Measurements from ENCODE around the gene MVB12B. TPM values are rescaled to one million over a fixed set of nuclear protein-coding genes. Genes with fewer than 3 reads are reported as not detected.
"Not testable (repeated sequence)": the region's sequence is repeated elsewhere in the genome, so short reads cannot be mapped to it uniquely, and the experiment has no call there.

Gene MVB12B
- total RNA-seq (4.4 TPM), polyA plus RNA-seq (11.5 TPM)
- long read RNA-seq, donor 1: 0 reads
- long read RNA-seq, donor 2: 0 reads
- long read RNA-seq, donor 3, full-length matches to known transcripts: 2 of 2 reads
- long read RNA-seq, donor 3, partial matches to known transcripts: 0 of 2 reads
- long read RNA-seq, donor 3, other reads (novel, unspliced or antisense): 0 of 2 reads
- long read RNA-seq, donor 4, full-length matches to known transcripts: 1 of 1 reads
- long read RNA-seq, donor 4, partial matches to known transcripts: 0 of 1 reads
- long read RNA-seq, donor 4, other reads (novel, unspliced or antisense): 0 of 1 reads
- long read RNA-seq, donor 5, full-length matches to known transcripts: 8 of 8 reads
- long read RNA-seq, donor 5, partial matches to known transcripts: 0 of 8 reads
- long read RNA-seq, donor 5, other reads (novel, unspliced or antisense): 0 of 8 reads
- long read RNA-seq, donor 6: 0 reads
- long read RNA-seq, donor 7, full-length matches to known transcripts: 4 of 4 reads
- long read RNA-seq, donor 7, partial matches to known transcripts: 0 of 4 reads
- long read RNA-seq, donor 7, other reads (novel, unspliced or antisense): 0 of 4 reads
- long read RNA-seq, donor 8, full-length matches to known transcripts: 2 of 2 reads
- long read RNA-seq, donor 8, partial matches to known transcripts: 0 of 2 reads
- long read RNA-seq, donor 8, other reads (novel, unspliced or antisense): 0 of 2 reads
- long read RNA-seq, donor 9, partial matches to known transcripts: 0 of 1 reads
- long read RNA-seq, donor 9, other reads (novel, unspliced or antisense): 0 of 1 reads
- long read RNA-seq, donor 10, full-length matches to known transcripts: 3 of 3 reads
- long read RNA-seq, donor 10, partial matches to known transcripts: 0 of 3 reads
- long read RNA-seq, donor 10, other reads (novel, unspliced or antisense): 0 of 3 reads

GRCh38 chr9:126326228-126327005, at the start of gene MVB12B:
TSS of gene MVB12B (plus strand) at chr9:126326829. CDS start at chr9:126326930, 101 bp downstream.
- H3K9me3 ChIP-seq (ENCODE audit: control insufficient read depth in 2 of 2, insufficient read depth in 1 of 2, low read length in 1 of 2): no peaks in the 10 kb centered on the region
- H3K4me3 ChIP-seq (ENCODE audit: low read length in 2 of 2): peak within 1 kb of the TSS; percentile 35 to 94
- peak in 2 of 9 donors; percentile 30 to 60 for DNase-seq (ENCODE audit: low read depth in 6 of 9, low spot score in 9 of 9)
- 6% methylated on average over 94 of the region's 94 CpGs for WGBS
- peaks cover 20 to 22% of the 10 kb centered on the region in 2 donors for H3K4me1 ChIP-seq (ENCODE audit: control insufficient read depth in 2 of 2, insufficient read depth in 2 of 2, low read length in 2 of 2)
- peak within 1 kb of the TSS; percentile 6 to 87 for H3K27ac ChIP-seq (ENCODE audit: low read depth in 1 of 2, low read length in 1 of 2)
- H3K27me3 ChIP-seq (ENCODE audit: control insufficient read depth in 2 of 2, insufficient read depth in 1 of 2, low read length in 1 of 2): peaks cover 0 to 11% of the 10 kb centered on the region in 2 donors
- no peaks in the 10 kb centered on the region for H3K36me3 ChIP-seq (ENCODE audit: control insufficient read depth in 2 of 2, insufficient read depth in 2 of 2, low read length in 1 of 2)

- no peaks in the 10 kb centered on the region for H3K4me1 ChIP-seq (ENCODE audit: control insufficient read depth in 2 of 2, insufficient read depth in 2 of 2, low read length in 2 of 2)
- no peaks in the 10 kb centered on the region for H3K27me3 ChIP-seq (ENCODE audit: control insufficient read depth in 2 of 2, insufficient read depth in 1 of 2, low read length in 1 of 2)
- H3K4me3 ChIP-seq (ENCODE audit: low read length in 2 of 2): no peak overlapping the region
- H3K9me3 ChIP-seq (ENCODE audit: control insufficient read depth in 2 of 2, insufficient read depth in 1 of 2, low read length in 1 of 2): no peaks in the 10 kb centered on the region
- no peak for DNase-seq (ENCODE audit: low read depth in 6 of 9, low spot score in 9 of 9)
- H3K27ac ChIP-seq (ENCODE audit: low read depth in 1 of 2, low read length in 1 of 2): no peak overlapping the region
- 98% methylated on average over 9 of the region's 9 CpGs for WGBS
- no peaks in the 10 kb centered on the region for H3K36me3 ChIP-seq (ENCODE audit: control insufficient read depth in 2 of 2, insufficient read depth in 2 of 2, low read length in 1 of 2)
These were observed 42.7 kb upstream of the MVB12B start for GRCh38 chr9:126283799-126284465.

GRCh38 chr9:126285652-126286051, 41.0 kb upstream of the MVB12B start:
- not testable (repeated sequence) for H3K4me1 ChIP-seq (ENCODE audit: control insufficient read depth in 2 of 2, insufficient read depth in 2 of 2, low read length in 2 of 2); DNase-seq (ENCODE audit: low read depth in 6 of 9, low spot score in 9 of 9); H3K4me3 ChIP-seq (ENCODE audit: low read length in 2 of 2); H3K27me3 ChIP-seq (ENCODE audit: control insufficient read depth in 2 of 2, insufficient read depth in 1 of 2, low read length in 1 of 2); H3K27ac ChIP-seq (ENCODE audit: low read depth in 1 of 2, low read length in 1 of 2); H3K9me3 ChIP-seq (ENCODE audit: control insufficient read depth in 2 of 2, insufficient read depth in 1 of 2, low read length in 1 of 2); H3K36me3 ChIP-seq (ENCODE audit: control insufficient read depth in 2 of 2, insufficient read depth in 2 of 2, low read length in 1 of 2)
- 91% methylated on average over 2 of the region's 2 CpGs for WGBS

- peaks cover 0 to 2% of the 10 kb centered on the region in 2 donors for H3K9me3 ChIP-seq (ENCODE audit: control insufficient read depth in 2 of 2, insufficient read depth in 1 of 2, low read length in 1 of 2)
- no peaks in the 10 kb centered on the region for H3K4me1 ChIP-seq (ENCODE audit: control insufficient read depth in 2 of 2, insufficient read depth in 2 of 2, low read length in 2 of 2)
- no peaks in the 10 kb centered on the region for H3K36me3 ChIP-seq (ENCODE audit: control insufficient read depth in 2 of 2, insufficient read depth in 2 of 2, low read length in 1 of 2)
- peaks cover 0 to 6% of the 10 kb centered on the region in 2 donors for H3K27me3 ChIP-seq (ENCODE audit: control insufficient read depth in 2 of 2, insufficient read depth in 1 of 2, low read length in 1 of 2)
- no peak overlapping the region for H3K27ac ChIP-seq (ENCODE audit: low read depth in 1 of 2, low read length in 1 of 2)
- WGBS: 98% methylated on average over 6 of the region's 6 CpGs
- H3K4me3 ChIP-seq (ENCODE audit: low read length in 2 of 2): no peak overlapping the region
- DNase-seq (ENCODE audit: low read depth in 6 of 9, low spot score in 9 of 9): no peak
These were observed 39.3 kb upstream of the MVB12B start for GRCh38 chr9:126287166-126287866.

GRCh38 chr9:126290871-126291270, 35.8 kb upstream of the MVB12B start:
- H3K4me3 ChIP-seq (ENCODE audit: low read length in 2 of 2): no peak overlapping the region
- H3K27ac ChIP-seq (ENCODE audit: low read depth in 1 of 2, low read length in 1 of 2): no peak overlapping the region
- 89% methylated on average over 9 of the region's 9 CpGs for WGBS
- H3K4me1 ChIP-seq (ENCODE audit: control insufficient read depth in 2 of 2, insufficient read depth in 2 of 2, low read length in 2 of 2): no peaks in the 10 kb centered on the region
- no peaks in the 10 kb centered on the region for H3K36me3 ChIP-seq (ENCODE audit: control insufficient read depth in 2 of 2, insufficient read depth in 2 of 2, low read length in 1 of 2)
- H3K27me3 ChIP-seq (ENCODE audit: control insufficient read depth in 2 of 2, insufficient read depth in 1 of 2, low read length in 1 of 2): peaks cover 0 to 19% of the 10 kb centered on the region in 2 donors
- H3K9me3 ChIP-seq (ENCODE audit: control insufficient read depth in 2 of 2, insufficient read depth in 1 of 2, low read length in 1 of 2): peaks cover 0 to 2% of the 10 kb centered on the region in 2 donors
- DNase-seq (ENCODE audit: low read depth in 6 of 9, low spot score in 9 of 9): no peak

GRCh38 chr9:126291925-126292324, 34.7 kb upstream of the MVB12B start:
- Histone ChIP-seq H3K36me3 (ENCODE audit: control insufficient read depth in 2 of 2, insufficient read depth in 2 of 2, low read length in 1 of 2) (no peaks in the 10 kb centered on the region), H3K4me3 (ENCODE audit: low read length in 2 of 2) (no peak overlapping the region), H3K9me3 (ENCODE audit: control insufficient read depth in 2 of 2, insufficient read depth in 1 of 2, low read length in 1 of 2) (peaks cover 0 to 2% of the 10 kb centered on the region in 2 donors), H3K27ac (ENCODE audit: low read depth in 1 of 2, low read length in 1 of 2) (no peak overlapping the region), H3K4me1 (ENCODE audit: control insufficient read depth in 2 of 2, insufficient read depth in 2 of 2, low read length in 2 of 2) (no peaks in the 10 kb centered on the region), H3K27me3 (ENCODE audit: control insufficient read depth in 2 of 2, insufficient read depth in 1 of 2, low read length in 1 of 2) (peaks cover 0 to 29% of the 10 kb centered on the region in 2 donors)
- no peak for DNase-seq (ENCODE audit: low read depth in 6 of 9, low spot score in 9 of 9)
- 95% methylated on average over 4 of the region's 4 CpGs for WGBS

- H3K36me3 ChIP-seq (ENCODE audit: control insufficient read depth in 2 of 2, insufficient read depth in 2 of 2, low read length in 1 of 2): no peaks in the 10 kb centered on the region
- H3K27me3 ChIP-seq (ENCODE audit: control insufficient read depth in 2 of 2, insufficient read depth in 1 of 2, low read length in 1 of 2): peaks cover 0 to 35% of the 10 kb centered on the region in 2 donors
- no peak overlapping the region for H3K4me3 ChIP-seq (ENCODE audit: low read length in 2 of 2)
- WGBS: 91% methylated on average over 16 of the region's 16 CpGs
- H3K9me3 ChIP-seq (ENCODE audit: control insufficient read depth in 2 of 2, insufficient read depth in 1 of 2, low read length in 1 of 2): peaks cover 0 to 2% of the 10 kb centered on the region in 2 donors
- no peak overlapping the region for H3K27ac ChIP-seq (ENCODE audit: low read depth in 1 of 2, low read length in 1 of 2)
- no peak for DNase-seq (ENCODE audit: low read depth in 6 of 9, low spot score in 9 of 9)
- H3K4me1 ChIP-seq (ENCODE audit: control insufficient read depth in 2 of 2, insufficient read depth in 2 of 2, low read length in 2 of 2): no peaks in the 10 kb centered on the region
These were observed 33.7 kb upstream of the MVB12B start for GRCh38 chr9:126292736-126293521.

Measured in thymus (tissue), 14 donors.